Coronary artery (tissue), 2 donors: ENCODE measurements around the gene CDC14A.

ENCODE experiments used
- DNase-seq: peaks from one replicate; pipeline ENCODE4 v3.0.0-alpha.2; 2017; ENCODE audit warnings: low spot score
- H3K27ac ChIP-seq, 2 donors: fragments of 200-600 bp; sonication (generic); one replicate each; pipeline ENCODE4 v1.5.1; 2016 to 2019
- H3K4me3 ChIP-seq: fragments of 200-600 bp; sonication (generic); 2 replicates; pipeline ENCODE4 v1.5.1; 2016; ENCODE audit warnings: mild to moderate bottlenecking, moderate library complexity
- TF ChIP-seq, protein P1 (sequence below): fragments of 200-600 bp; sonication (generic); IDR thresholded peaks from one replicate; pipeline ENCODE4 v1.5.1; 2019; ENCODE audit warnings: antibody characterized with exemption

CDC14A gene

DNA sequence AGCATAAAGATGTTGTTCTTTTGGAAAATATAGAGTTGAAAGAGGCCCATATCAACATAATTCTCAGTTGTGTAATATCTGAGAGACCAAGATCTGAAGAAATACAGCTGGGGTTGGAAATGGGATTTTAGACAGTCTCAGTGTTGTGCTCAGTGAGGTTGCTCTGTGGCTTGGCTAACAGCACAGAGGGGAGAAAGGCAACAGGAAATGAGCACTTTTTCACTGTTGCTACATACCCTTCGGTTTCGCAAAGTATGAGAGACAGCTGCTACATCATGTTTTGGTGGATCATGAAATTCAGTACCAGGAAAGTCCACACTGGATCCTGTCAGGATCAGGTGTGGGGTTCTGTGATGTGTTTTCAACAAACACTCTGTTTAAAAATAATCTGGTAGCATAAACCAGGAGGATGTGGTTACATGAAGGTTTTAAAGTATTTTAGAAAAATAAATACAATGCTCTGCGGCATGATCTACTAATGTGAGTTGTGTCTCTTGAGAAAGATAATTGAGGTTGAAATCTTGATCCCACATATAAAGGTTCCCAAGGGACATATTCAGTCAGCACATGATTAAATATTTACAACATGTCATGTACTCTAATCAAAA, 178.7 kb downstream of the CDC14A start:
- TF ChIP-seq, protein P1, sequence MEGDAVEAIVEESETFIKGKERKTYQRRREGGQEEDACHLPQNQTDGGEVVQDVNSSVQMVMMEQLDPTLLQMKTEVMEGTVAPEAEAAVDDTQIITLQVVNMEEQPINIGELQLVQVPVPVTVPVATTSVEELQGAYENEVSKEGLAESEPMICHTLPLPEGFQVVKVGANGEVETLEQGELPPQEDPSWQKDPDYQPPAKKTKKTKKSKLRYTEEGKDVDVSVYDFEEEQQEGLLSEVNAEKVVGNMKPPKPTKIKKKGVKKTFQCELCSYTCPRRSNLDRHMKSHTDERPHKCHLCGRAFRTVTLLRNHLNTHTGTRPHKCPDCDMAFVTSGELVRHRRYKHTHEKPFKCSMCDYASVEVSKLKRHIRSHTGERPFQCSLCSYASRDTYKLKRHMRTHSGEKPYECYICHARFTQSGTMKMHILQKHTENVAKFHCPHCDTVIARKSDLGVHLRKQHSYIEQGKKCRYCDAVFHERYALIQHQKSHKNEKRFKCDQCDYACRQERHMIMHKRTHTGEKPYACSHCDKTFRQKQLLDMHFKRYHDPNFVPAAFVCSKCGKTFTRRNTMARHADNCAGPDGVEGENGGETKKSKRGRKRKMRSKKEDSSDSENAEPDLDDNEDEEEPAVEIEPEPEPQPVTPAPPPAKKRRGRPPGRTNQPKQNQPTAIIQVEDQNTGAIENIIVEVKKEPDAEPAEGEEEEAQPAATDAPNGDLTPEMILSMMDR = no peak
- no peak for DNase-seq

GRCh38 chr1:100532645-100533044, 180.3 kb downstream of the CDC14A start:
- no peak for DNase-seq
- no peak overlapping the region for H3K4me3 ChIP-seq
- no peak overlapping the region for H3K27ac ChIP-seq
- TF ChIP-seq, protein P1 = no peak

More for the DNA sequence above, 178.7 kb downstream of the CDC14A start:
- peak overlapping the region; percentile 21 to 59 for H3K27ac ChIP-seq
- H3K4me3 ChIP-seq = no peak overlapping the region

- DNase-seq = no peak
- H3K4me3 ChIP-seq = no peak overlapping the region
- TF ChIP-seq, protein P1 = no peak
Measured at GRCh38 chr1:100535264-100535663, 183.0 kb downstream of the CDC14A start.

DNA sequence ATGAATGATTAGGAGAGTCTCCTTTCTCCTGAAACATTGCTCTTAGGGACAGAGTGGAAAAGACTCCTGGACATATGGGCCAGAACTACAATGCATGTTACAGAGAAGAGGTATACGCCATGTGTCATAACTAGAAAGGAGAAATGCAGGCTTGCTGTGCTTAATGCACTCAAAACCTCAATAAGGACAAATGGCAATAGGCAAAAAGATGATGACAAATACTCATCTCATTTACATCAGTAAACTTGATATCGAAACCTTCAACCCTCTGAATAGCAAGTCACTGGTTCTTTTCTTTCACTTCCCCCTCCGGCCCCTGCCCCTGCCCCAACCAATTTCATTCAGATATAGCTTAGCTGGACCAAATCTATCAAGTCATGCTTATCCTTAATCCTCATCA, 183.7 kb downstream of the CDC14A start:
- TF ChIP-seq, protein P1 = no peak
- no peak overlapping the region for H3K27ac ChIP-seq
- H3K4me3 ChIP-seq = no peak overlapping the region
- no peak for DNase-seq

More at GRCh38 chr1:100535264-100535663, 183.0 kb downstream of the CDC14A start:
- H3K27ac ChIP-seq = no peak overlapping the region

- Histone ChIP-seq H3K27ac (no peak overlapping the region), H3K4me3 (peak overlapping the region; percentile 79)
- no peak for DNase-seq
- TF ChIP-seq, protein P1 = no peak
Measured at GRCh38 chr1:100538913-100539835, 186.9 kb downstream of the CDC14A start.

DNA sequence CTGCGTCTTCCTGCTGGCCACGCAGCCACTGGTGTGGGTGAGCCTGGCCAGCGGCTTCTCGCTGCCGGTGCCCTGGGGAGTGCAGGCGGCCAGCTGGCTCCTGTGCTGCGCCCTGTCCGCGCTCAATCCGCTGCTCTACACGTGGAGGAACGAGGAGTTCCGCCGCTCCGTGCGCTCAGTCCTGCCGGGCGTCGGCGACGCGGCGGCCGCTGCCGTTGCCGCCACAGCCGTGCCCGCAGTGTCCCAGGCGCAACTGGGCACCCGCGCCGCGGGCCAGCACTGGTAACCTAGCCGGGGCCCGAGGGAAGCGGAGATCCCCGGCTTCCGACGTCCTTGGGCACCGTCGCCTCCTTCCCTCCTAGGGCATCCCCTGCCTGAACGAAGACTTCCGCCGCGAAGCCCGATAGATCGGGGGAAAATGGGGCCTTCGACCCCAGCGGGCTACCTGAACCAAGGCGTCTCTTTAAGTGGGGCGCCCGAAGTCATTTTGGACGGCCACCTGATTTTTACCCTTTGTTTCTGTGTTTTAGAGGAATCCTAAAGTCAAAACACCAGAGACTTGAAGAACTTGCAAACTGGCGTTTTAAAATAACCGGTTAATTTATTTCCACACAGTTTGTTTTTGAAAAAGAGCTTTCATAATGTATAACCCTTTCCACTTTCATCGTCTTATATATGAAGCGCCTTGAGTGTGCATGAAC, 187.7 kb downstream of the CDC14A start:
- TF ChIP-seq, protein P1 = no peak
- Histone ChIP-seq H3K27ac (no peak overlapping the region), H3K4me3 (peak overlapping the region; percentile 79)
- no peak for DNase-seq
